HEK293 (cell line): ENCODE results near the gene CDC34.

Experiments used
- CTCF ChIA-PET: fragments of 350-600 bp; formaldehyde crosslinking; extraction: SDS; loops from one replicate; lab custom pipeline; 2021; ENCODE audit warnings: antibody characterized with exemption; lab: Yijun Ruan, JAX
- POLR2A ChIA-PET: fragments of 300-600 bp; formaldehyde crosslinking; extraction: SDS; loops from one replicate; lab custom pipeline; 2020; ENCODE audit warnings: antibody characterized with exemption, inconsistent platforms; lab: Yijun Ruan, JAX
- H3K27ac ChIP-seq: fragments of 200-500 bp; sonication (Bioruptor generic); 2 replicates; pipeline ENCODE4 v1.5.1; 2014; ENCODE audit warnings: low read depth, low read length, control low read depth, inconsistent platforms; ENCODE audit errors: extremely low read depth
- H3K36me3 ChIP-seq, 2 experiments: fragments of 200-500 bp in 1 of 2; sonication (Bioruptor generic) in 1 of 2; 1 replicate in 1 of 2; 2 replicates in 1 of 2; pipeline ENCODE4 v1.5.1; 2014 to 2017; ENCODE audit warnings: inconsistent platforms in 2 of 2, low read length in 2 of 2; ENCODE audit not compliant: control insufficient read depth in 2 of 2, insufficient read depth in 1 of 2
- H3K4me1 ChIP-seq: fragments of 200-500 bp; sonication (Bioruptor generic); 2 replicates; pipeline ENCODE4 v1.5.1; 2014; ENCODE audit warnings: mild to moderate bottlenecking, low read length, inconsistent platforms; ENCODE audit not compliant: control insufficient read depth, insufficient read depth
- H3K4me3 ChIP-seq: 2 replicates; pipeline ENCODE4 v1.5.1; 2011; ENCODE audit warnings: low read depth, mild to moderate bottlenecking, control low read depth, low read length, moderate library complexity
- H3K9me3 ChIP-seq: fragments of 200-500 bp; sonication (Bioruptor generic); 2 replicates; pipeline ENCODE4 v1.5.1; 2014; ENCODE audit warnings: low read depth, low read length, inconsistent platforms; ENCODE audit not compliant: control insufficient read depth, insufficient read depth
- GLI2 ChIP-seq: fragments of 450-650 bp; formaldehyde crosslinking; IDR thresholded peaks from 2 replicates; pipeline ENCODE4; 2017; ENCODE audit warnings: missing biosample characterization, missing genetic modification characterization, low read depth, borderline replicate concordance
- GLIS1 ChIP-seq: fragments of 450-650 bp; formaldehyde crosslinking; IDR thresholded peaks from 2 replicates; pipeline ENCODE4 v1.5.1; 2016; ENCODE audit warnings: missing biosample characterization, missing genetic modification characterization
- IKZF3 ChIP-seq: fragments of 450-650 bp; IDR thresholded peaks from 2 replicates; pipeline ENCODE4 v1.5.0; 2018; ENCODE audit warnings: missing biosample characterization, mild to moderate bottlenecking, missing genetic modification characterization, moderate library complexity
- KLF1 ChIP-seq: fragments of 450-650 bp; formaldehyde crosslinking; IDR thresholded peaks from 2 replicates; pipeline ENCODE4 v1.5.1; 2016; ENCODE audit warnings: missing biosample characterization, missing genetic modification characterization
- MZF1 ChIP-seq: fragments of 450-650 bp; formaldehyde crosslinking; IDR thresholded peaks from 2 replicates; pipeline ENCODE4 v1.5.1; 2017; ENCODE audit warnings: missing biosample characterization, missing genetic modification characterization, borderline replicate concordance
- SALL2 ChIP-seq: fragments of 450-650 bp; formaldehyde crosslinking; IDR thresholded peaks from 2 replicates; pipeline ENCODE4 v1.5.0; 2017; ENCODE audit warnings: missing biosample characterization, mild to moderate bottlenecking, missing genetic modification characterization, borderline replicate concordance
- ZFHX2 ChIP-seq: fragments of 450-650 bp; formaldehyde crosslinking; conservative IDR thresholded peaks from 2 replicates; pipeline ENCODE4 v1.5.1; 2016; ENCODE audit warnings: missing biosample characterization, missing genetic modification characterization
- ZIC2 ChIP-seq: fragments of 450-650 bp; formaldehyde crosslinking; IDR thresholded peaks from 2 replicates; pipeline ENCODE4 v1.5.1; 2016; ENCODE audit warnings: missing biosample characterization, missing genetic modification characterization
- ZNF169 ChIP-seq: fragments of 450-650 bp; formaldehyde crosslinking; IDR thresholded peaks from 2 replicates; pipeline ENCODE4 v1.5.1; 2016; ENCODE audit warnings: missing biosample characterization, missing genetic modification characterization
- ZNF23 ChIP-seq: fragments of 450-650 bp; formaldehyde crosslinking; IDR thresholded peaks from 2 replicates; pipeline ENCODE4 v1.5.1; 2016; ENCODE audit warnings: missing biosample characterization, missing genetic modification characterization, borderline replicate concordance
- ZNF248 ChIP-seq: fragments of 450-650 bp; formaldehyde crosslinking; IDR thresholded peaks from 2 replicates; pipeline ENCODE4 v1.5.1; 2017; ENCODE audit warnings: missing biosample characterization, missing genetic modification characterization
- ZNF341 ChIP-seq: fragments of 450-650 bp; formaldehyde crosslinking; IDR thresholded peaks from 2 replicates; pipeline ENCODE4; 2016; ENCODE audit warnings: low read depth, missing biosample characterization, missing genetic modification characterization
- ZNF433 ChIP-seq: fragments of 450-650 bp; formaldehyde crosslinking; IDR thresholded peaks from 2 replicates; pipeline ENCODE4 v1.5.1; 2016; ENCODE audit warnings: missing biosample characterization, missing genetic modification characterization, low read depth
- ZNF600 ChIP-seq: fragments of 450-650 bp; formaldehyde crosslinking; IDR thresholded peaks from 2 replicates; pipeline ENCODE4 v1.5.1; 2016; ENCODE audit warnings: missing biosample characterization, missing genetic modification characterization
- ZNF624 ChIP-seq: fragments of 450-650 bp; formaldehyde crosslinking; IDR thresholded peaks from 2 replicates; pipeline ENCODE4 v1.5.1; 2017; ENCODE audit warnings: missing biosample characterization, missing genetic modification characterization
- ZNF677 ChIP-seq: fragments of 450-650 bp; IDR thresholded peaks from 2 replicates; pipeline ENCODE4 v1.5.0; 2018; ENCODE audit warnings: missing biosample characterization, mild to moderate bottlenecking, missing genetic modification characterization, moderate library complexity
- ZNF768 ChIP-seq: fragments of 450-650 bp; formaldehyde crosslinking; IDR thresholded peaks from 2 replicates; pipeline ENCODE4 v1.5.1; 2018; ENCODE audit warnings: missing biosample characterization, mild to moderate bottlenecking, missing genetic modification characterization
- TF ChIP-seq, protein P1 (sequence below): fragments of 450-650 bp; formaldehyde crosslinking; IDR thresholded peaks from 2 replicates; pipeline ENCODE4 v1.5.1; 2017; ENCODE audit warnings: missing biosample characterization, missing genetic modification characterization
- TF ChIP-seq, protein P2 (sequence below): fragments of 450-650 bp; formaldehyde crosslinking; IDR thresholded peaks from 2 replicates; pipeline ENCODE4 v1.5.1; 2016; ENCODE audit warnings: missing biosample characterization, missing genetic modification characterization

CDC34 gene

DNA sequence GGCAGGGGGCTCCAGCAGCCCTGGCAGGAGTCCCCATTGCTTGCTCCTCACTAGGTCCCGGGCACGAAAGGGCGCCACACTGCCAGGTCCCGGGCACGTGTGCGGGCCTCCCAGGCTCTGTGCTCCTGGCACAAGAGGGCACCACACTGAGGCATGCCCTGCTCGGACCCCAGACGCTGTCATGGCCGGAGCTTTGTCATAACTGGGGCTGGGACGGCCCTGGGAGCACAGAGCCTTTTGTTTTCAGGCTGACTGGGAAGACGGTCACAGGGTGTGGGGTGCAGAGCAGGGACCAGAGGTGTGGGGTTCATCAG is 48.2 kb downstream of the CDC34 start:
- ChIA-PET CTCF (no interaction called here), POLR2A (no interaction called here)
- no peak for TF ChIP-seq ZNF433
- no peak for TF ChIP-seq MZF1 (tag by site-specific recombination)
- TF ChIP-seq, protein P1, sequence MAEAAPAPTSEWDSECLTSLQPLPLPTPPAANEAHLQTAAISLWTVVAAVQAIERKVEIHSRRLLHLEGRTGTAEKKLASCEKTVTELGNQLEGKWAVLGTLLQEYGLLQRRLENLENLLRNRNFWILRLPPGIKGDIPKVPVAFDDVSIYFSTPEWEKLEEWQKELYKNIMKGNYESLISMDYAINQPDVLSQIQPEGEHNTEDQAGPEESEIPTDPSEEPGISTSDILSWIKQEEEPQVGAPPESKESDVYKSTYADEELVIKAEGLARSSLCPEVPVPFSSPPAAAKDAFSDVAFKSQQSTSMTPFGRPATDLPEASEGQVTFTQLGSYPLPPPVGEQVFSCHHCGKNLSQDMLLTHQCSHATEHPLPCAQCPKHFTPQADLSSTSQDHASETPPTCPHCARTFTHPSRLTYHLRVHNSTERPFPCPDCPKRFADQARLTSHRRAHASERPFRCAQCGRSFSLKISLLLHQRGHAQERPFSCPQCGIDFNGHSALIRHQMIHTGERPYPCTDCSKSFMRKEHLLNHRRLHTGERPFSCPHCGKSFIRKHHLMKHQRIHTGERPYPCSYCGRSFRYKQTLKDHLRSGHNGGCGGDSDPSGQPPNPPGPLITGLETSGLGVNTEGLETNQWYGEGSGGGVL (tag by site-specific recombination) = no peak
- TF ChIP-seq ZNF23 (tag by site-specific recombination) = no peak
- no peak for TF ChIP-seq ZNF169 (tag by site-specific recombination)
- H3K27ac ChIP-seq = no peak overlapping the region
- peaks cover 0 to 63% of the 10 kb centered on the region in 2 experiments; a peak in 2 of 3 replicates for H3K36me3 ChIP-seq
- H3K4me3 ChIP-seq = no peak overlapping the region
- no peaks in the 10 kb centered on the region for H3K9me3 ChIP-seq
- H3K4me1 ChIP-seq = peaks cover 4% of the 10 kb centered on the region; the same call in 1 of the 2 replicates

- CTCF ChIA-PET = no interaction called here
- H3K36me3 ChIP-seq = peaks cover 0 to 63% of the 10 kb centered on the region in 2 experiments; a peak in 2 of 3 replicates
- POLR2A ChIA-PET = no interaction called here
Observed at GRCh38 chr19:580274-580835, 48.8 kb downstream of the CDC34 start.

GRCh38 chr19:581399-582111 is 50.0 kb downstream of the CDC34 start:
- Histone ChIP-seq H3K4me1 (no peaks in the 10 kb centered on the region), H3K4me3 (no peak overlapping the region), H3K9me3 (no peaks in the 10 kb centered on the region), H3K27ac (no peak overlapping the region), H3K36me3 (peaks cover 0 to 57% of the 10 kb centered on the region in 2 experiments; a peak in 2 of 3 replicates)
- peak; percentile 33; the same call in 1 of the 2 replicates for TF ChIP-seq ZFHX2 (tag by site-specific recombination)
- TF ChIP-seq ZNF600 (tag by site-specific recombination) = 0 out of 2 replicates have a peak, but pooled peaks have one; percentile 29
- TF ChIP-seq, protein P2, sequence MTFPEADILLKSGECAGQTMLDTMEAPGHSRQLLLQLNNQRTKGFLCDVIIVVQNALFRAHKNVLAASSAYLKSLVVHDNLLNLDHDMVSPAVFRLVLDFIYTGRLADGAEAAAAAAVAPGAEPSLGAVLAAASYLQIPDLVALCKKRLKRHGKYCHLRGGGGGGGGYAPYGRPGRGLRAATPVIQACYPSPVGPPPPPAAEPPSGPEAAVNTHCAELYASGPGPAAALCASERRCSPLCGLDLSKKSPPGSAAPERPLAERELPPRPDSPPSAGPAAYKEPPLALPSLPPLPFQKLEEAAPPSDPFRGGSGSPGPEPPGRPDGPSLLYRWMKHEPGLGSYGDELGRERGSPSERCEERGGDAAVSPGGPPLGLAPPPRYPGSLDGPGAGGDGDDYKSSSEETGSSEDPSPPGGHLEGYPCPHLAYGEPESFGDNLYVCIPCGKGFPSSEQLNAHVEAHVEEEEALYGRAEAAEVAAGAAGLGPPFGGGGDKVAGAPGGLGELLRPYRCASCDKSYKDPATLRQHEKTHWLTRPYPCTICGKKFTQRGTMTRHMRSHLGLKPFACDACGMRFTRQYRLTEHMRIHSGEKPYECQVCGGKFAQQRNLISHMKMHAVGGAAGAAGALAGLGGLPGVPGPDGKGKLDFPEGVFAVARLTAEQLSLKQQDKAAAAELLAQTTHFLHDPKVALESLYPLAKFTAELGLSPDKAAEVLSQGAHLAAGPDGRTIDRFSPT (tag by site-specific recombination) = peak; percentile 82
- peak; percentile 74 for TF ChIP-seq KLF1 (tag by site-specific recombination)
- peak; percentile 56 for TF ChIP-seq ZIC2 (tag by site-specific recombination)
- no peak for TF ChIP-seq ZNF677
- ChIA-PET POLR2A (interaction anchor here (0.6 kb wide), 1 partner anchor 10 kb away, joined by 3 read pairs; no protein-coding TSS in a partner anchor), CTCF (interaction anchor here (0.6 to 0.7 kb wide), 2 partner anchors 51 to 252 kb away, joined by 3 to 4 read pairs; no protein-coding TSS in a partner anchor)

More at GRCh38 chr19:580274-580835, 48.8 kb downstream of the CDC34 start:
- Histone ChIP-seq H3K9me3 (no peaks in the 10 kb centered on the region), H3K4me3 (no peak overlapping the region), H3K4me1 (peaks cover 4% of the 10 kb centered on the region; the same call in 1 of the 2 replicates), H3K27ac (no peak overlapping the region)
- TF ChIP-seq ZIC2 (tag by site-specific recombination) (peak; percentile 40), IKZF3 (tag by site-specific recombination) (0 out of 2 replicates have a peak, but pooled peaks have one; percentile 32), ZNF248 (no peak), SALL2 (tag by site-specific recombination) (no peak), ZNF341 (tag by site-specific recombination) (0 out of 2 replicates have a peak, but pooled peaks have one; percentile 26), ZNF768 (tag by site-specific recombination) (no peak), GLI2 (tag by site-specific recombination) (no peak), GLIS1 (peak; percentile 47), ZNF624 (tag by site-specific recombination) (no peak)
